Natural killer cell (primary cell): ENCODE measurements around the gene NGB. TPM values are rescaled to one million over a fixed set of nuclear protein-coding genes. Genes with fewer than 3 reads are reported as not detected.

ENCODE experiments used
- ATAC-seq, 3 donors: fragments of 150-1000 bp in 2 of 3; fragments of 200-7000 bp in 1 of 3; cut with Tn5 transposase; 1 replicate in 1 of 3; 2 replicates in 2 of 3; pipeline ENCODE4 v1.10.0; 2021; ENCODE audit warnings: mild to moderate bottlenecking in 2 of 3, moderate library complexity in 2 of 3
- DNase-seq, 2 donors: peaks; one replicate each; pipeline versions ENCODE4 v3.0.0 to v3.0.0-alpha.2; 2013 to 2021; ENCODE audit warnings: mixed read lengths in 1 of 2
- H3K27ac ChIP-seq: one replicate; pipeline ENCODE4 v1.5.1; 2013; ENCODE audit warnings: mild to moderate bottlenecking, low read length
- H3K27me3 ChIP-seq: one replicate; pipeline ENCODE4 v1.6.1; 2013; ENCODE audit warnings: low read length; ENCODE audit not compliant: control insufficient read depth, insufficient read depth
- H3K36me3 ChIP-seq: one replicate; pipeline ENCODE4 v1.6.1; 2013; ENCODE audit warnings: low read length; ENCODE audit not compliant: control insufficient read depth, insufficient read depth
- H3K4me1 ChIP-seq: one replicate; pipeline ENCODE4 v1.6.1; 2013; ENCODE audit warnings: low read length; ENCODE audit not compliant: control insufficient read depth, insufficient read depth
- H3K4me3 ChIP-seq: one replicate; pipeline ENCODE4 v1.5.1; 2013; ENCODE audit warnings: low read length
- H3K9me3 ChIP-seq: one replicate; pipeline ENCODE4 v1.6.1; 2013; ENCODE audit warnings: low read length; ENCODE audit not compliant: control insufficient read depth, insufficient read depth
- H3K27ac Mint-ChIP-seq, 2 donors: one replicate each; pipeline ENCODE4 v1.8.0; 2022; ENCODE audit warnings: mild to moderate bottlenecking in 2 of 2, mixed read lengths in 2 of 2, moderate library complexity in 1 of 2
- H3K27me3 Mint-ChIP-seq, 2 donors: one replicate each; pipeline ENCODE4 v1.8.0; 2022; ENCODE audit warnings: low read depth in 2 of 2, mixed read lengths in 2 of 2
- H3K36me3 Mint-ChIP-seq: one replicate; pipeline ENCODE4 v1.8.0; 2022; ENCODE audit warnings: mixed read lengths
- H3K4me1 Mint-ChIP-seq, 2 donors: one replicate each; pipeline ENCODE4 v1.8.0; 2022; ENCODE audit warnings: mixed read lengths in 2 of 2
- H3K4me3 Mint-ChIP-seq: one replicate; pipeline ENCODE4 v1.8.0; 2022; ENCODE audit warnings: mild to moderate bottlenecking, moderate library complexity, mixed read lengths
- H3K9me3 Mint-ChIP-seq, 2 donors: one replicate each; pipeline ENCODE4 v1.8.0; 2022; ENCODE audit warnings: mixed read lengths in 2 of 2
- CTCF ChIP-seq: fragments of 200-600 bp; IDR thresholded peaks from one replicate; pipeline ENCODE4 v1.8.0; 2022; ENCODE audit warnings: antibody characterized with exemption
- WGBS: methylation state at CpG from one replicate; pipeline ENCODE4 v1.1.7; 2013; ENCODE audit warnings: missing lambda C conversion rate; ENCODE audit not compliant: insufficient coverage; 5-methylcytosine and 5-hydroxymethylcytosine counted together
- intact Hi-C: fragments of 100-400 bp; cut with micrococcal nuclease; formaldehyde crosslinking; loops from one replicate; pipeline ENCODE4 v1.14.2; 2022
- total RNA-seq, 4 donors: library from RNA; stranded (reverse); fragments of 120-200 nt in 1 of 4; gene quantifications; one replicate each; pipeline versions ENCODE4 v1.2.3 to v1.2.4, GENCODE V29; 2013 to 2022

The NGB gene
- total RNA-seq, 3 donors from 2014 or later (not counting 1 experiment from before 2014, with no cell fraction given), result not detected

- ATAC-seq (no peak), DNase-seq (no peak)
- H3K27me3 Mint-ChIP-seq, result peaks cover 27 to 43% of the 10 kb centered on the region in 2 donors
- no peaks in the 10 kb centered on the region for H3K36me3 Mint-ChIP-seq
- no peaks in the 10 kb centered on the region for H3K9me3 Mint-ChIP-seq
- no peaks in the 10 kb centered on the region for H3K4me1 Mint-ChIP-seq
- Histone ChIP-seq H3K36me3 (no peaks in the 10 kb centered on the region), H3K4me1 (no peaks in the 10 kb centered on the region), H3K27ac (no peak overlapping the region), H3K27me3 (peaks cover 5% of the 10 kb centered on the region), H3K4me3 (no peak overlapping the region), H3K9me3 (no peaks in the 10 kb centered on the region)
- TF ChIP-seq CTCF, result no peak
- H3K4me3 Mint-ChIP-seq, result no peak overlapping the region
- no peak overlapping the region for H3K27ac Mint-ChIP-seq
- intact Hi-C loops, result no loop called here
- WGBS, result 90% methylated on average over 15 of the region's 16 CpGs
Observed at GRCh38 chr14:77265561-77266335, 5.3 kb downstream of the NGB start.

GRCh38 chr14:77265187-77265515 is 5.9 kb downstream of the NGB start:
- peaks cover 5% of the 10 kb centered on the region for H3K27me3 ChIP-seq
- Mint-ChIP-seq H3K36me3 (no peaks in the 10 kb centered on the region), H3K4me1 (no peaks in the 10 kb centered on the region), H3K27ac (no peak overlapping the region), H3K27me3 (peaks cover 24 to 41% of the 10 kb centered on the region in 2 donors), H3K4me3 (no peak overlapping the region), H3K9me3 (no peaks in the 10 kb centered on the region)
- DNase-seq, result no peak
- H3K36me3 ChIP-seq, result no peaks in the 10 kb centered on the region
- H3K27ac ChIP-seq, result no peak overlapping the region
- intact Hi-C loops, result no loop called here
- no peak for TF ChIP-seq CTCF
- no peaks in the 10 kb centered on the region for H3K9me3 ChIP-seq
- WGBS, result 35% methylated on average over 2 of the region's 2 CpGs
- H3K4me1 ChIP-seq, result no peaks in the 10 kb centered on the region
- ATAC-seq, result no peak
- H3K4me3 ChIP-seq, result no peak overlapping the region

- no peak for TF ChIP-seq CTCF
- no peak overlapping the region for H3K4me3 Mint-ChIP-seq
- H3K4me1 Mint-ChIP-seq, result no peaks in the 10 kb centered on the region
- H3K36me3 Mint-ChIP-seq, result no peaks in the 10 kb centered on the region
- DNase-seq, result no peak
- H3K9me3 ChIP-seq, result no peaks in the 10 kb centered on the region
- no peak overlapping the region for H3K27ac Mint-ChIP-seq
- peaks cover 21 to 36% of the 10 kb centered on the region in 2 donors for H3K27me3 Mint-ChIP-seq
- H3K27me3 ChIP-seq, result peaks cover 3% of the 10 kb centered on the region
- H3K4me1 ChIP-seq, result no peaks in the 10 kb centered on the region
- ATAC-seq, result no peak
- intact Hi-C loops, result no loop called here
- 77% methylated on average over 16 of the region's 16 CpGs for WGBS
- no peaks in the 10 kb centered on the region for H3K9me3 Mint-ChIP-seq
- H3K4me3 ChIP-seq, result no peak overlapping the region
- H3K36me3 ChIP-seq, result no peaks in the 10 kb centered on the region
- H3K27ac ChIP-seq, result no peak overlapping the region
Observed at GRCh38 chr14:77264466-77265186, 6.4 kb downstream of the NGB start.
